ENCODE data around the gene DLGAP1.
"Not testable (repeated sequence)": the region's sequence is repeated elsewhere in the genome, so short reads cannot be mapped to it uniquely, and the experiment has no call there.

The DLGAP1 gene

GRCh38 chr18:3706279-3707097 is 748.6 kb downstream of the DLGAP1 start:
- DNase-seq: no peak

GRCh38 chr18:3704556-3705344 is 750.4 kb downstream of the DLGAP1 start:
- DNase-seq: no peak

- peak; percentile 87 for DNase-seq
Measured at GRCh38 chr18:3703732-3704176, 751.4 kb downstream of the DLGAP1 start.

- DNase-seq: not testable (repeated sequence)
Measured at GRCh38 chr18:3699707-3700567, 755.2 kb downstream of the DLGAP1 start.

GRCh38 chr18:3694030-3694778 is 760.9 kb downstream of the DLGAP1 start:
- not testable (repeated sequence) for DNase-seq

GRCh38 chr18:3693410-3693809 is 761.7 kb downstream of the DLGAP1 start:
- no peak for DNase-seq

- no peak for DNase-seq
Measured at GRCh38 chr18:3692691-3693090, 762.4 kb downstream of the DLGAP1 start.

GRCh38 chr18:3692113-3692621 is 762.9 kb downstream of the DLGAP1 start:
- DNase-seq: no peak

GRCh38 chr18:3691705-3692104 is 763.4 kb downstream of the DLGAP1 start:
- no peak for DNase-seq

GRCh38 chr18:3690764-3691066 is 764.4 kb downstream of the DLGAP1 start:
- no peak for DNase-seq

GRCh38 chr18:3689986-3690763 is 764.9 kb downstream of the DLGAP1 start:
- peak; percentile 61 for DNase-seq

GRCh38 chr18:3689091-3689490 is 766.0 kb downstream of the DLGAP1 start:
- DNase-seq: no peak

- DNase-seq: peak; percentile 95
Measured at GRCh38 chr18:3688690-3689089, 766.4 kb downstream of the DLGAP1 start.

GRCh38 chr18:3683483-3683882 is 771.6 kb downstream of the DLGAP1 start:
- no peak for DNase-seq

- no peak for DNase-seq
Measured at GRCh38 chr18:3682061-3682460, 773.0 kb downstream of the DLGAP1 start.

GRCh38 chr18:3679241-3679640 is 775.9 kb downstream of the DLGAP1 start:
- DNase-seq: no peak

- no peak for DNase-seq
Measured at GRCh38 chr18:3675994-3676393, 779.1 kb downstream of the DLGAP1 start.

- DNase-seq: no peak
Measured at GRCh38 chr18:3675446-3675845, 779.7 kb downstream of the DLGAP1 start.

GRCh38 chr18:3671176-3671575 is 783.9 kb downstream of the DLGAP1 start:
- no peak for DNase-seq

GRCh38 chr18:3669376-3669775 is 785.7 kb downstream of the DLGAP1 start:
- DNase-seq: no peak

Data from islet precursor cell (in vitro differentiated cells).